K562 (cell line): Measurements from ENCODE around the gene FBP1. TPM values are rescaled to one million over a fixed set of nuclear protein-coding genes. Genes with fewer than 3 reads are reported as not detected.

ENCODE experiments used
- ATAC-seq: fragments of 200-7000 bp; cut with Tn5 transposase; 3 replicates; pipeline ENCODE4 v1.9.1; 2020; ENCODE audit warnings: moderate library complexity
- BruUV-seq: library from RNA; stranded (reverse); fragments of 400-500 nt; replicated peaks from 2 replicates; lab custom pipeline; 2021; lab: Mats Ljungman, UMichigan
- CTCF ChIA-PET: fragments of 300-600 bp; formaldehyde crosslinking; extraction: SDS; loops from one replicate; lab custom pipeline; 2021; ENCODE audit warnings: low intra/inter-chr PET ratio; lab: Yijun Ruan, JAX
- POLR2A ChIA-PET: fragments of 300-600, 350-650 bp; sonication (Branson Sonifier 250); formaldehyde crosslinking; extraction: SDS; loops from one replicate; lab custom pipeline; 2021; ENCODE audit warnings: antibody characterized with exemption, inconsistent platforms; lab: Yijun Ruan, JAX
- DNase-seq, 4 experiments: peaks; one replicate each; pipeline versions ENCODE4 v3.0.0 to v3.0.0-alpha.2; 2011 to 2018; ENCODE audit warnings: low spot score in 3 of 4, mixed read lengths in 3 of 4; ENCODE audit errors: extremely low read depth in 1 of 4
- FAIRE-seq: peaks from 2 replicates; lab custom pipeline; 2011; peaks lifted over from hg19 to GRCh38; lab: Jason Lieb, UNC
- H2AFZ ChIP-seq: 2 replicates; pipeline ENCODE4 v1.6.0; 2011; ENCODE audit warnings: low read depth, low read length, control low read depth, inconsistent platforms
- H3K27ac ChIP-seq: fragments of 200-600 bp; 3 replicates; pipeline ENCODE4 v1.8.0; 2011; ENCODE audit warnings: low read depth, mild to moderate bottlenecking, control low read depth, inconsistent platforms, low read length, moderate library complexity, mixed read lengths; ENCODE audit errors: extremely low read depth
- H3K27me3 ChIP-seq, 2 experiments: fragments of 300-600 bp in 1 of 2; 2 replicates in 1 of 2; 3 replicates in 1 of 2; pipeline versions ENCODE4 v1.6.0 to v1.8.0; 2011; ENCODE audit warnings: inconsistent platforms in 2 of 2, low read length in 2 of 2, mild to moderate bottlenecking in 1 of 2, mixed read lengths in 1 of 2, moderate library complexity in 1 of 2; ENCODE audit not compliant: control insufficient read depth in 2 of 2, insufficient read depth in 2 of 2
- H3K36me3 ChIP-seq: fragments of 300-600 bp; 3 replicates; pipeline ENCODE4 v1.8.0; 2011; ENCODE audit warnings: mild to moderate bottlenecking, low read length, inconsistent platforms; ENCODE audit not compliant: control insufficient read depth, insufficient read depth
- H3K4me1 ChIP-seq, 2 experiments: fragments of 200-600 bp in 1 of 2; replicated peaks in 1 of 2; 2 replicates in 1 of 2; 3 replicates in 1 of 2; pipeline versions ENCODE4 v1.5.1 to v1.8.0; 2011; ENCODE audit warnings: inconsistent platforms in 2 of 2, low read length in 2 of 2, mild to moderate bottlenecking in 1 of 2, mixed read lengths in 1 of 2, moderate library complexity in 1 of 2; ENCODE audit not compliant: control insufficient read depth in 2 of 2, insufficient read depth in 2 of 2
- H3K4me2 ChIP-seq: 2 replicates; pipeline ENCODE4 v1.6.1; 2011; ENCODE audit warnings: low read length, control low read depth, inconsistent platforms, mixed read lengths; ENCODE audit not compliant: insufficient read depth
- H3K4me3 ChIP-seq: fragments of 200-600 bp; sonication (generic), shearing (Covaris generic); 2 replicates; pipeline ENCODE4 v1.5.1; 2016; ENCODE audit warnings: control low read depth, inconsistent platforms
- H3K79me2 ChIP-seq: fragments of 200-600 bp; 3 replicates; pipeline ENCODE4 v1.8.0; 2011; ENCODE audit warnings: low read length, inconsistent platforms; ENCODE audit not compliant: control insufficient read depth, insufficient read depth
- H3K9ac ChIP-seq, 2 experiments: 2 replicates each; pipeline versions ENCODE4 v1.6.0 to v1.6.1; 2011; ENCODE audit warnings: low read depth in 2 of 2, low read length in 2 of 2, control low read depth in 1 of 2, inconsistent platforms in 1 of 2, mild to moderate bottlenecking in 1 of 2, mixed read lengths in 1 of 2; ENCODE audit not compliant: insufficient read depth in 1 of 2
- H3K9me1 ChIP-seq: one replicate; pipeline ENCODE4 v1.6.0; 2011; ENCODE audit warnings: inconsistent platforms, mild to moderate bottlenecking, low read length, moderate library complexity; ENCODE audit not compliant: control insufficient read depth, insufficient read depth
- H3K9me3 ChIP-seq: replicated peaks from 2 replicates; pipeline ENCODE4 v1.5.1; 2011; ENCODE audit warnings: low read depth, low read length, inconsistent platforms; ENCODE audit not compliant: control insufficient read depth, insufficient read depth
- H4K20me1 ChIP-seq: replicated peaks from 2 replicates; pipeline ENCODE4 v1.6.1; 2011; ENCODE audit warnings: low read length, inconsistent platforms, mixed read lengths; ENCODE audit not compliant: control insufficient read depth, insufficient read depth
- ATF1 ChIP-seq, 2 experiments: fragments of 450-650 bp in 1 of 2; IDR thresholded peaks; 2 replicates each; pipeline ENCODE4 v1.6.1; 2016; ENCODE audit warnings: missing compliant biosample characterization in 1 of 2, missing genetic modification characterization in 1 of 2
- CREB1 ChIP-seq, 2 experiments: sonication (generic) in 1 of 2; formaldehyde crosslinking in 1 of 2; IDR thresholded peaks; 2 replicates each; pipeline versions ENCODE4 v1.6.1 to v1.8.0; 2012 to 2022; ENCODE audit warnings: inconsistent platforms in 1 of 2, mild to moderate bottlenecking in 1 of 2, missing genetic modification reagents in 1 of 2, moderate library complexity in 1 of 2
- JUND ChIP-seq, 2 experiments: IDR thresholded peaks; 2 replicates in 1 of 2; 3 replicates in 1 of 2; pipeline ENCODE4 v1.6.1; 2011; ENCODE audit warnings: borderline replicate concordance in 2 of 2, low read depth in 2 of 2, low read length in 2 of 2, improper control_type of control experiment in 1 of 2, missing biosample characterization in 1 of 2, missing genetic modification characterization in 1 of 2, missing genetic modification reagents in 1 of 2
- TEAD1 ChIP-seq, 2 experiments: fragments of 450-650 bp in 1 of 2; sonication (generic) in 1 of 2; formaldehyde crosslinking; IDR thresholded peaks; 2 replicates each; pipeline versions ENCODE4 v1.4.0 to v1.8.0; 2020 to 2022; ENCODE audit warnings: mild to moderate bottlenecking in 2 of 2, missing genetic modification reagents in 1 of 2
- TFAP4 ChIP-seq: sonication (generic); formaldehyde crosslinking; IDR thresholded peaks from 2 replicates; pipeline ENCODE4 v1.8.0; 2022; ENCODE audit warnings: missing genetic modification reagents, mild to moderate bottlenecking, moderate library complexity, borderline replicate concordance
- YY1 ChIP-seq, 3 experiments: IDR thresholded peaks; 2 replicates each; pipeline ENCODE4 v1.6.1; 2011; ENCODE audit warnings: low read length in 2 of 3, mild to moderate bottlenecking in 2 of 3, moderate library complexity in 2 of 3, borderline replicate concordance in 1 of 3, control low read depth in 1 of 3, low read depth in 1 of 3; ENCODE audit not compliant: insufficient read depth in 3 of 3, insufficient replicate concordance in 2 of 3, control insufficient read depth in 1 of 3, insufficient read length in 1 of 3; ENCODE audit errors: extremely low read depth in 1 of 3
- WGBS: fragments of 100-300 bp; shearing (Covaris generic); methylation state at CpG from one replicate; pipeline ENCODE4 v1.1.6; 2016; ENCODE audit warnings: low coverage, mixed read lengths; ENCODE audit not compliant: insufficient coverage; ENCODE audit errors: missing lambda C conversion rate; 5-methylcytosine and 5-hydroxymethylcytosine counted together
- in situ Hi-C: fragments of 300-500 bp; cut with MboI; formaldehyde crosslinking; loops from 4 replicates; pipeline ENCODE4 v1.15.0; 2018; ENCODE audit warnings: inconsistent platforms, mixed read lengths
- intact Hi-C: fragments of 100-400 bp; cut with micrococcal nuclease; formaldehyde crosslinking; loops from 2 replicates; pipeline ENCODE4 v1.14.2; 2022
- polyA plus RNA-seq, 8 experiments: library from polyadenylated mRNA; depleted of rRNA in 4 of 8; stranded (reverse) in 5 of 8; unstranded in 3 of 8; fragments of >200 nt; fragmentation: Nextera tagmentation in 2 of 8; fragmentation: Illumina TruSeq in 1 of 8; extraction: Ambion mirVana in 2 of 8; extraction: Trizol in 1 of 8; gene quantifications; 2 replicates each; pipeline versions ENCODE4 v1.2.1 to v1.2.3, GENCODE V29; 2011 to 2014; ENCODE audit warnings: inconsistent platforms in 1 of 8, missing spikeins in 1 of 8
- total RNA-seq, 7 experiments: library from RNA; depleted of rRNA in 6 of 7; stranded (reverse); fragments of >200 nt in 6 of 7; fragmentation: Illumina TruSeq in 2 of 7; extraction: Trizol in 2 of 7; gene quantifications; 2 replicates each; pipeline versions ENCODE4 v1.2.1 to v1.2.3, GENCODE V29; 2011 to 2021; ENCODE audit warnings: low replicate concordance in 1 of 7

The FBP1 gene
- total and polyA plus RNA-seq, 9 of the 15 experiments (the other 6 are each of a cell fraction or from before 2014, with no cell fraction given) = 0.24 TPM; not detected in 8

- Histone ChIP-seq H3K9me3 (no peaks in the 10 kb centered on the region), H3K79me2 (no peaks in the 10 kb centered on the region), H3K4me1 (0 out of 5 replicates have a peak, but pooled peaks cover 0 to 3% of the 10 kb centered on the region in 2 experiments), H3K36me3 (no peaks in the 10 kb centered on the region), H3K4me2 (no peak overlapping the region; the same call in 1 of the 2 replicates), H3K27me3 (peaks cover 35 to 73% of the 10 kb centered on the region in 2 experiments), H3K9ac (no peak overlapping the region), H4K20me1 (no peaks in the 10 kb centered on the region; the same call in 1 of the 2 replicates), H3K4me3 (no peak overlapping the region), H2AFZ (no peak overlapping the region), H3K27ac (no peak overlapping the region), H3K9me1 (no peaks in the 10 kb centered on the region)
- ATAC-seq (peak; percentile 94), FAIRE-seq (peak; percentile 82), DNase-seq (peak; percentile 76 to 90 (median 87))
- CTCF ChIA-PET = interaction anchor here (0.6 to 1.1 kb wide), 3 partner anchors 28 to 652 kb away, joined by 3 to 4 read pairs (median 3); partner anchors contain the start of gene PCAT7
- POLR2A ChIA-PET = interaction anchor here (0.8 kb wide), 1 partner anchor 32 kb away, joined by 4 read pairs; no protein-coding TSS in a partner anchor
- 5% methylated on average over 21 of the region's 21 CpGs for WGBS
- in situ Hi-C loops = no loop called here
- no TSS peak for BruUV-seq
- intact Hi-C loops = loop anchor here (1.0 kb wide), 2 partner anchors 20 to 49 kb away; no protein-coding TSS in a partner anchor
- TF ChIP-seq TFAP4 (peak; percentile 37; the same call in 1 of the 2 replicates), TEAD1 (CRISPR knock-in tag; IDR thresholded peaks at IDR 0.05) (0 out of 4 replicates have a peak, but pooled peaks of 1 of the 2 experiments have one; percentile 23), CREB1 (IDR thresholded peaks at IDR 0.05) (peak; percentile 70), CREB1 (CRISPR knock-in tag; IDR thresholded peaks at IDR 0.05) (peak; percentile 76), JUND (IDR thresholded peaks at IDR 0.05; ENCODE audit: borderline replicate concordance, low read depth, low read length) (peak; percentile 64; the same call in 1 of the 2 replicates), JUND (tag; IDR thresholded peaks at IDR 0.05; ENCODE audit: borderline replicate concordance, low read depth, low read length) (peak; percentile 47; the same call in 1 of the 3 replicates), ATF1 (CRISPR knock-in tag; IDR thresholded peaks at IDR 0.05) (no peak), ATF1 (tag; IDR thresholded peaks at IDR 0.05) (peak; percentile 89), YY1 (IDR thresholded peaks at IDR 0.05; ENCODE audit: borderline replicate concordance in 1 of 3, control insufficient read depth in 1 of 3, extremely low read depth in 1 of 3, insufficient read depth in 3 of 3, insufficient read length in 1 of 3, insufficient replicate concordance in 2 of 3, low read depth in 1 of 3, low read length in 2 of 3) (peak in 2 of 3 experiments; percentile 26 to 71)
Measured at GRCh38 chr9:94603259-94604160, 35.8 kb downstream of the FBP1 start.
